Fibroblast of lung (primary cell): ENCODE data around the gene KLHL26.

Experiments
- EZH2 ChIP-seq: IDR thresholded peaks from 2 replicates; pipeline ENCODE4 v1.5.1; 2012; ENCODE audit warnings: low read length, control low read depth, mild to moderate bottlenecking; ENCODE audit errors: missing control alignments
- TF ChIP-seq, protein P1 (sequence below), 2 donors: IDR thresholded peaks in 1 of 2; conservative IDR thresholded peaks in 1 of 2; 1 replicate in 1 of 2; 2 replicates in 1 of 2; pipeline ENCODE4 v1.5.1; 2011 to 2012; ENCODE audit warnings: low read length in 2 of 2, control low read depth in 1 of 2, inconsistent platforms in 1 of 2, low read depth in 1 of 2, mild to moderate bottlenecking in 1 of 2

- TF ChIP-seq, protein P1, sequence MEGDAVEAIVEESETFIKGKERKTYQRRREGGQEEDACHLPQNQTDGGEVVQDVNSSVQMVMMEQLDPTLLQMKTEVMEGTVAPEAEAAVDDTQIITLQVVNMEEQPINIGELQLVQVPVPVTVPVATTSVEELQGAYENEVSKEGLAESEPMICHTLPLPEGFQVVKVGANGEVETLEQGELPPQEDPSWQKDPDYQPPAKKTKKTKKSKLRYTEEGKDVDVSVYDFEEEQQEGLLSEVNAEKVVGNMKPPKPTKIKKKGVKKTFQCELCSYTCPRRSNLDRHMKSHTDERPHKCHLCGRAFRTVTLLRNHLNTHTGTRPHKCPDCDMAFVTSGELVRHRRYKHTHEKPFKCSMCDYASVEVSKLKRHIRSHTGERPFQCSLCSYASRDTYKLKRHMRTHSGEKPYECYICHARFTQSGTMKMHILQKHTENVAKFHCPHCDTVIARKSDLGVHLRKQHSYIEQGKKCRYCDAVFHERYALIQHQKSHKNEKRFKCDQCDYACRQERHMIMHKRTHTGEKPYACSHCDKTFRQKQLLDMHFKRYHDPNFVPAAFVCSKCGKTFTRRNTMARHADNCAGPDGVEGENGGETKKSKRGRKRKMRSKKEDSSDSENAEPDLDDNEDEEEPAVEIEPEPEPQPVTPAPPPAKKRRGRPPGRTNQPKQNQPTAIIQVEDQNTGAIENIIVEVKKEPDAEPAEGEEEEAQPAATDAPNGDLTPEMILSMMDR (conservative IDR thresholded peaks at IDR 0.05 in 1 of 2, IDR thresholded peaks at IDR 0.05 in 1 of 2; ENCODE audit: low read depth in 1 of 2, low read length in 2 of 2) = no peak
- TF ChIP-seq EZH2 = no peak
Measured at GRCh38 chr19:18700501-18701249, 63.8 kb downstream of the KLHL26 start.
